MM.1S (cell line): ENCODE measurements around the gene DOLPP1.
"Not testable (repeated sequence)": the region's sequence is repeated elsewhere in the genome, so short reads cannot be mapped to it uniquely, and the experiment has no call there.

Source experiments
- DNase-seq: peaks from one replicate; pipeline ENCODE4 v3.0.0-alpha.2; 2015
- H2AFZ ChIP-seq: fragments of 300-600 bp; sonication (generic); 2 replicates; pipeline ENCODE4 v1.6.0; 2016; ENCODE audit warnings: antibody characterized with exemption, low read length
- H3F3A ChIP-seq: fragments of 300-600 bp; sonication (generic); 2 replicates; pipeline ENCODE4 v1.6.1; 2016; ENCODE audit warnings: mild to moderate bottlenecking, antibody characterized with exemption, low read length, moderate library complexity, mixed read lengths; ENCODE audit not compliant: insufficient read depth
- H3K27ac ChIP-seq: fragments of 300-600 bp; sonication (generic); 2 replicates; pipeline ENCODE4 v1.5.1; 2016; ENCODE audit warnings: mild to moderate bottlenecking, low read length
- H3K27me3 ChIP-seq: fragments of 300-600 bp; sonication (generic); replicated peaks from 2 replicates; pipeline ENCODE4 v1.6.0; 2016; ENCODE audit warnings: low read length; ENCODE audit not compliant: insufficient read depth
- H3K36me3 ChIP-seq: fragments of 300-600 bp; sonication (generic); replicated peaks from 2 replicates; pipeline ENCODE4 v1.6.1; 2016; ENCODE audit warnings: mild to moderate bottlenecking, low read length, mixed read lengths; ENCODE audit not compliant: insufficient read depth
- H3K4me1 ChIP-seq: fragments of 300-600 bp; sonication (generic); 2 replicates; pipeline ENCODE4 v1.6.1; 2016; ENCODE audit warnings: low read length, mixed read lengths
- H3K4me2 ChIP-seq: fragments of 300-600 bp; sonication (generic); 2 replicates; pipeline ENCODE4 v1.6.0; 2016; ENCODE audit warnings: low read depth, low read length
- H3K4me3 ChIP-seq: fragments of 300-600 bp; sonication (generic); 2 replicates; pipeline ENCODE4 v1.5.1; 2016; ENCODE audit warnings: low read length, mixed read lengths
- H3K79me2 ChIP-seq: fragments of 300-600 bp; sonication (generic); 2 replicates; pipeline ENCODE4 v1.6.1; 2016; ENCODE audit warnings: mixed run types, low read length, mixed read lengths
- H3K9ac ChIP-seq: fragments of 300-600 bp; sonication (generic); 2 replicates; pipeline ENCODE4 v1.6.1; 2016; ENCODE audit warnings: low read length, mixed read lengths
- H3K9me2 ChIP-seq: fragments of 300-600 bp; sonication (generic); replicated peaks from 2 replicates; pipeline ENCODE4 v1.6.1; 2016; ENCODE audit warnings: mild to moderate bottlenecking, low read length, mixed read lengths; ENCODE audit not compliant: insufficient read depth
- H3K9me3 ChIP-seq: fragments of 300-600 bp; sonication (generic); replicated peaks from 2 replicates; pipeline ENCODE4 v1.6.1; 2016; ENCODE audit warnings: mild to moderate bottlenecking, low read length, mixed read lengths; ENCODE audit not compliant: insufficient read depth
- H4K20me1 ChIP-seq: fragments of 300-600 bp; sonication (generic); 2 replicates; pipeline ENCODE4 v1.6.1; 2016; ENCODE audit warnings: mild to moderate bottlenecking, low read length, moderate library complexity, mixed read lengths; ENCODE audit not compliant: insufficient read depth
- EZH2 ChIP-seq: fragments of 300-600 bp; sonication (generic); optimal IDR thresholded peaks from 2 replicates; pipeline ENCODE3; 2017; ENCODE audit warnings: low read depth, mild to moderate bottlenecking, antibody characterized with exemption, low read length, mixed read lengths
- EZH2phosphoT487 ChIP-seq: fragments of 300-600 bp; sonication (generic); IDR thresholded peaks from 2 replicates; pipeline ENCODE4 v1.6.1; 2018; ENCODE audit warnings: antibody characterized with exemption, low read length
- TF ChIP-seq, protein P1 (sequence below): fragments of 300-600 bp; sonication (generic); IDR thresholded peaks from 2 replicates; pipeline ENCODE4 v1.5.1; 2016; ENCODE audit warnings: antibody characterized with exemption, low read length, mixed read lengths

Gene DOLPP1

DNA sequence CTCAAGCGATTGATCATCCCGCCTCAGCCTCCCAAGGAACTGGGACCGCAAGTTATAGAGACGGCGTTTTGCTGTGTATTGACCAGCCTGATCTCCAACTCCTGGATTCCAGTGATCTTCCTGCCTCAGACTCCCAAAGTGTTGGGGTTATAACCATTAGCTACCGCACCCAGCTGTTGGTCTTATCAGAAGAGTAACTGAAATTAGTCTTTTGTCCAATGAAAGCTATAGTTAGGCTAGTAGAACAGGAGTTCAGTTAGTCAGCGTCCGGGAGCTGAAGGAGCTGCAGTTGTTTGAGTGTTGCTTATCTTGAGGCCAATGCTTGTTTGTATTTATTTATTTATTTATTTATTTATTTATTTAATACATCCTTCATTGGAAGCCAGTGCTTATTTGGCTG is 47.7 kb upstream of the DOLPP1 start:
- H3K36me3 ChIP-seq, result no peaks in the 10 kb centered on the region
- peaks cover 18% of the 10 kb centered on the region for H3K79me2 ChIP-seq
- H3K27ac ChIP-seq, result no peak overlapping the region
- H3K4me3 ChIP-seq, result no peak overlapping the region
- DNase-seq, result no peak
- H3K27me3 ChIP-seq, result no peaks in the 10 kb centered on the region
- no peak for TF ChIP-seq EZH2
- TF ChIP-seq, protein P1, sequence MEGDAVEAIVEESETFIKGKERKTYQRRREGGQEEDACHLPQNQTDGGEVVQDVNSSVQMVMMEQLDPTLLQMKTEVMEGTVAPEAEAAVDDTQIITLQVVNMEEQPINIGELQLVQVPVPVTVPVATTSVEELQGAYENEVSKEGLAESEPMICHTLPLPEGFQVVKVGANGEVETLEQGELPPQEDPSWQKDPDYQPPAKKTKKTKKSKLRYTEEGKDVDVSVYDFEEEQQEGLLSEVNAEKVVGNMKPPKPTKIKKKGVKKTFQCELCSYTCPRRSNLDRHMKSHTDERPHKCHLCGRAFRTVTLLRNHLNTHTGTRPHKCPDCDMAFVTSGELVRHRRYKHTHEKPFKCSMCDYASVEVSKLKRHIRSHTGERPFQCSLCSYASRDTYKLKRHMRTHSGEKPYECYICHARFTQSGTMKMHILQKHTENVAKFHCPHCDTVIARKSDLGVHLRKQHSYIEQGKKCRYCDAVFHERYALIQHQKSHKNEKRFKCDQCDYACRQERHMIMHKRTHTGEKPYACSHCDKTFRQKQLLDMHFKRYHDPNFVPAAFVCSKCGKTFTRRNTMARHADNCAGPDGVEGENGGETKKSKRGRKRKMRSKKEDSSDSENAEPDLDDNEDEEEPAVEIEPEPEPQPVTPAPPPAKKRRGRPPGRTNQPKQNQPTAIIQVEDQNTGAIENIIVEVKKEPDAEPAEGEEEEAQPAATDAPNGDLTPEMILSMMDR, result no peak
- TF ChIP-seq EZH2phosphoT487, result no peak
- H4K20me1 ChIP-seq, result no peaks in the 10 kb centered on the region
- H2AFZ ChIP-seq, result no peak overlapping the region
- no peak overlapping the region for H3K9ac ChIP-seq
- peaks cover 5% of the 10 kb centered on the region; the same call in 1 of the 2 replicates for H3F3A ChIP-seq
- H3K4me1 ChIP-seq, result peaks cover 10% of the 10 kb centered on the region
- H3K9me3 ChIP-seq, result no peaks in the 10 kb centered on the region
- H3K4me2 ChIP-seq, result no peak overlapping the region
- H3K9me2 ChIP-seq, result no peaks in the 10 kb centered on the region

GRCh38 chr9:129035838-129036237 is 45.1 kb upstream of the DOLPP1 start:
- Histone ChIP-seq H3K4me1 (peaks cover 14% of the 10 kb centered on the region), H3K79me2 (peaks cover 34% of the 10 kb centered on the region), H3K4me3 (peak overlapping the region; percentile 98), H3K27ac (peak overlapping the region; percentile 37; the same call in 1 of the 2 replicates), H2AFZ (peak overlapping the region; percentile 99), H3K4me2 (peak overlapping the region; percentile 90), H3K9ac (peak overlapping the region; percentile 58; the same call in 1 of the 2 replicates)
- H3K27me3 ChIP-seq, H4K20me1 ChIP-seq, DNase-seq, H3K9me3 ChIP-seq, H3K9me2 ChIP-seq, H3K36me3 ChIP-seq, H3F3A ChIP-seq: not testable (repeated sequence)

DNA sequence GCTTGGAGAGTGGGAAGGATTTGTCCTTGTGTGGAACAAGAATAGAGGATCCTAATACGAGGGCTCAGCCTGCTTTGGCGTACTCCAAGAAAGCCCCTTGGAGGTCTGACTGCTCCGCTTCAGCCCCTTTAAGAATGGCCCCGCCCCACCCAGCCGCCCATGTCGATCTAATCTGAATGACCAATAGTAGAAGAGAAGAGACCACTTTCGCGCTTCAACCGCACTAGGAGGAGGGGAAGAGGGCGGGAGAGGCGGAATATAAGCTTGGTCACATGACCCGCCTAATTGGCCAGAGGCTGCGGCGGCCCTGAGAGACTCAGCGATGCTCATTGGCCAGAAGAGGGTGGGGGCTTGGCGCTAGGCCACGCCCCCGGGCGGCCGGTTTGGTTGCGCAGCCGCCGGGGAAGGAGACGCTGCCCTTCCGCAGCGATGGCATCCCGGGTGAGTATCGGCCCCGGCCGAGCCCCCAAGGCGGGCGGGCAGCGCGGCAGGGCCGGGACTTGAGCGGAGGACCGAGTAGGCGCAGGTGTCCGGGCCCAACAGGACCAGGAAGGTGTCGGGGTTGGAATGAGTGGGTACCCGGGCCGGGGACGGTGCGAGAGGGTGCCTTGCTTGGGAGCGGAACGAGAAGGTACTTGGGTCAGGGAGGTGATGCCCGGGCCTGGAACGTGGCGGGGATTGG is 44.5 kb upstream of the DOLPP1 start, which contains the start of gene MIGA2:
Gene MIGA2, plus strand, starts transcription at position 386 of the 682 bp plus-strand sequence. CDS start 3,969 bp downstream, outside the sequence.
- peaks cover 34% of the 10 kb centered on the region for H3K79me2 ChIP-seq
- peak within 1 kb of the TSS; percentile 37; the same call in 1 of the 2 replicates for H3K27ac ChIP-seq
- no peaks in the 10 kb centered on the region for H3K9me3 ChIP-seq
- H3K4me3 ChIP-seq, result peak within 1 kb of the TSS; percentile 98
- no peaks in the 10 kb centered on the region for H4K20me1 ChIP-seq
- H2AFZ ChIP-seq, result peak within 1 kb of the TSS; percentile 99
- TF ChIP-seq EZH2phosphoT487, result no peak
- no peak for TF ChIP-seq EZH2
- TF ChIP-seq, protein P1, result no peak
- DNase-seq, result peak; percentile 99
- peak within 1 kb of the TSS; percentile 81 for H3K9ac ChIP-seq
- H3F3A ChIP-seq, result peaks cover 5% of the 10 kb centered on the region; the same call in 1 of the 2 replicates
- no peaks in the 10 kb centered on the region for H3K36me3 ChIP-seq
- peaks cover 14% of the 10 kb centered on the region for H3K4me1 ChIP-seq
- H3K9me2 ChIP-seq, result no peaks in the 10 kb centered on the region
- peak within 1 kb of the TSS; percentile 92 for H3K4me2 ChIP-seq
- H3K27me3 ChIP-seq, result no peaks in the 10 kb centered on the region
